GM10266 (cell line): Measurements from ENCODE around the gene SORBS2.

Source experiments
- DNase-seq: peaks from one replicate; pipeline ENCODE4 v3.0.0; 2012; ENCODE audit errors: extremely low spot score
- TF ChIP-seq, protein P1 (sequence below): IDR thresholded peaks from 2 replicates; pipeline ENCODE4 v1.5.1; 2012; ENCODE audit warnings: mild to moderate bottlenecking, low read depth; ENCODE audit not compliant: control insufficient read depth, insufficient read depth; ENCODE audit errors: missing control alignments

The SORBS2 gene

DNA sequence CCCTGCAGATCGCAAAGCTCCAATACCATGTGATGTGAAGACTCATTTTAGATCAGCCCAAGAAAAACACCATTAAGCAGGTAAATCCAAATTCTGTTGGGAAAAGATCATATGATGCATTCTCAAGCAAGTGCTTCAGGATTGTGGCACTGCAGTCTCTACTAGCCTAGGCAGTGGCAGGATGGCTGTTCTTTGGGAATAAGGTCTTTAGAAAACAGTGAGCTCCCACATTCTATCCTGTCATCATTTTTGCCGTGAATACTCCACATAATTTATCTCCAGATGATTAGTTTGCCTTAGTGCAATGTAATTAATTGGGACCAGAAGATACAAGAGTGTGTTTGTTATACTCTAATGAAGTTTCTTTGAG, 18.9 kb downstream of the SORBS2 start:
- TF ChIP-seq, protein P1, sequence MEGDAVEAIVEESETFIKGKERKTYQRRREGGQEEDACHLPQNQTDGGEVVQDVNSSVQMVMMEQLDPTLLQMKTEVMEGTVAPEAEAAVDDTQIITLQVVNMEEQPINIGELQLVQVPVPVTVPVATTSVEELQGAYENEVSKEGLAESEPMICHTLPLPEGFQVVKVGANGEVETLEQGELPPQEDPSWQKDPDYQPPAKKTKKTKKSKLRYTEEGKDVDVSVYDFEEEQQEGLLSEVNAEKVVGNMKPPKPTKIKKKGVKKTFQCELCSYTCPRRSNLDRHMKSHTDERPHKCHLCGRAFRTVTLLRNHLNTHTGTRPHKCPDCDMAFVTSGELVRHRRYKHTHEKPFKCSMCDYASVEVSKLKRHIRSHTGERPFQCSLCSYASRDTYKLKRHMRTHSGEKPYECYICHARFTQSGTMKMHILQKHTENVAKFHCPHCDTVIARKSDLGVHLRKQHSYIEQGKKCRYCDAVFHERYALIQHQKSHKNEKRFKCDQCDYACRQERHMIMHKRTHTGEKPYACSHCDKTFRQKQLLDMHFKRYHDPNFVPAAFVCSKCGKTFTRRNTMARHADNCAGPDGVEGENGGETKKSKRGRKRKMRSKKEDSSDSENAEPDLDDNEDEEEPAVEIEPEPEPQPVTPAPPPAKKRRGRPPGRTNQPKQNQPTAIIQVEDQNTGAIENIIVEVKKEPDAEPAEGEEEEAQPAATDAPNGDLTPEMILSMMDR, result no peak
- no peak for DNase-seq

DNA sequence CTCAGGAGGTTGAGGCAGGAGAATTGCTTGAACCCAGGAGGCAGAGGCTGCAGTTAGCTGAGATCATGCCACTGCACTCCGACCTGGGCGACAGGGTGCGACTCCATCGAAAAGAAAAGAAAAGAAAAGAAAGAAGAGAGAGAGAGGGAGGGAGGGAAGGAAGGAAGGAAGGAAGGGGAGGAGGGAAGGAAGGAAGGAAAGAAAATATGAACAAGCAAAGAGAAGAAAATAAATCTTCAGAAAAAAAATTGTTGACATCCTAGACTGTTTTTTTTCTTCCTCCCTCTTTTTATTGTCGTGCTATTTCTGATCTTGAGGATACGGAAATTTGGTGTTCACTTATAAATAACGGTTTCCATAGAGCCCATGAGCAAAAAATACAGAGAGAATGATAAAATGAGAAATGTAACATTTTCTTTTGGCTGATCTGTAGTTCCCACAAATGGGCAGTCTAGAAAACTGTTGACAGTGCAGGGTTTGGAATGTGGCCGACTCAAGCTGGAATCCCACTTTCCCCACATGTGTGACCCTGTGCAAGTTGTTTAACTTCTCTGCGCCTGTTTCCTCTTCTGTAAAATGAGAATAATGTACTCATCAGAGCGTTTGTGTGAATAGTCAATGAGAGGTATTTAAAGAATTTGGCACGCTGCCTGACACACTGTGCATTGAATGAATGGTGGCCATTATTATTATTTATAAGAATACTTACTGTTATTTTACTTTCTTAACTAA, 19.4 kb downstream of the SORBS2 start:
- DNase-seq, result no peak
- TF ChIP-seq, protein P1, result no peak

DNA sequence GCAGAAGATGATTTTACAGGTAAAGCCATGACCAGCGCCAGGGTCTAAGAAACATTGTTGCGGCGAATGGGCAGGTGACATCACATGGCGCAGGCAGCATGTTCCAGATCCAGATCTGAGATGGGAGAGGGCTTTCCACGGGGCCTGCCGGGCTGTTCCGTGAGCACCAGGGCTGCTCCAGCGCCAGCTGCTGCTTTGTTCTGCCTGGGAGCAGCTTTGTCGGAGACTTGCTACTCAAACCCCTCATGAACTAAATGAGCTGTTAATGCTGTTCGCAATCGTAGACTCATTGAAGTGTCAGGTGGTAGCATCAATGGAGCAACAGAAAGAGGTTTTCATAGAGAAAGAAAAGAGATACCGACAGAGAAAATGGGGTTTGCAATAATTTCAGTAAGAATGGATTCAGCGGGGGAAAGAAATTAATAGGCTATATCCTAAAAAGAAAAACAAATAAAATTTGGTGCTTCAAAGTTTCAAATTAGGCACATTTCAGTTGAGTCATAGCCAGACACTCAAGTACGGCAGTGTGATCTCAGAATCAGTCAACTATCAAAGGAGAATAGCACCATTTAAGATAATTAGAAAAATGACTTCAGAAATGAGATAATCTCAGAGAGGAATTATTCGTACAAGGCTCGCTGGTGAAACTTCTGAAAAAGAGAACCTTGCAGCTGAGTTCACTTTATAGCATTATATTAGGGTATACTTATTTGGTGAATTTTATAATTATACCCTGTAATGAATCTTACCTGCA, 23.9 kb downstream of the SORBS2 start:
- TF ChIP-seq, protein P1, result no peak
- no peak for DNase-seq

DNA sequence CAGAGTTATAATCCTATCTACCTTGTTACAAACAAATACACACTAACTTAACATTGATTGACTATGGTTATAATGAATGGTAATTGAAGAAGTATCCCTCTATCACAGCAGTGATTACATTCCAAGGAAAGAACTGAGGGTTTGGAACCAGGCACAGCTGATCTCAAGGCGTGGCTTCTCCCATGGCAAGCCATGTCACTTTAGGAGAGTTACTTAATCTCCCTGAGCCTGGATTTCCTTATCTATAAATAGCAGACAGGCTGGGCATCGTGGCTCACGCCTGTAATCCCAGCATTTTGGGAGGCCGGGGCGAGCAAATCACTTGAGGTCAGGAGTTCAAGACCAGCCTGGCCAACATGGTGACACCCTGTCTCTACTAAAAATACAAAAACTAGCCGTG, 25.6 kb downstream of the SORBS2 start:
- TF ChIP-seq, protein P1, result no peak
- DNase-seq, result no peak

DNA sequence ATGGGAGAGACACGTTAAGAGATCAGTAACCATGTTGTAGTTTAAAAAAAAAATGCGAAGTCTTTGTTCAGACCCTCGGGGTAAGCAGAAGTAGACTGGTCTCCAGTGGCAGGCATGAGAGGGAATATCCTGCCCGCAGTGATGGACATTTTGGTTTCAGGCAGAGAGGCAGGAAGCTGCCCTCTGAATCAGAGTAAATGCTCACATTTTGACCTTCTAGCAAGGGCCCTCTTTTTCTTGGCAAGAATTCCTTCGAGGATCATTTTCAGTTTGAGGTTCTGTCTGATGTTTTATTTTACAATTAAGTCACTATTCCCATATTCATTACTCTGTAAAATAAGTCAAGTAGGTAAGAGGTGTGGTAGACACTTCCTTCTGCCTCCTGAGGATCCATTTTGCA, 28.4 kb downstream of the SORBS2 start:
- no peak for DNase-seq
- TF ChIP-seq, protein P1, result no peak

DNA sequence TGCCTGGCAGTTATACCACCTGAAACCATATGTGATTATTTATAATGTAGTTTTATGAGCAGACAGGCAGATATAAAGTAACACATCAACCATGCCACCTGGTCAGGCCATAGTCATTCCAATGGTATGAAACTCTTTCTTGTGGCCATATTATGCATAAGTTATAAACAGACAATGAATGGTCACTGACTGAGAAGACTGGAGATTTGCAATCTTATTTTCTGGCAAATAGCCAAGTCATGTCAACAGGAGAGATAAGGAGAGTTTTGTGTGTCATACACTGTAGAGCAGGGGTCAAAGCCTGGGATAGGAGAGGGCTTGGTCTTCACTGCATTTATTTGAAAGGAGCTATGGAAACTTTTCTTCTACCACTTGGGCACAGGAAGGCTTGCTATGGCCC, 29.5 kb downstream of the SORBS2 start:
- TF ChIP-seq, protein P1, result no peak
- no peak for DNase-seq

DNA sequence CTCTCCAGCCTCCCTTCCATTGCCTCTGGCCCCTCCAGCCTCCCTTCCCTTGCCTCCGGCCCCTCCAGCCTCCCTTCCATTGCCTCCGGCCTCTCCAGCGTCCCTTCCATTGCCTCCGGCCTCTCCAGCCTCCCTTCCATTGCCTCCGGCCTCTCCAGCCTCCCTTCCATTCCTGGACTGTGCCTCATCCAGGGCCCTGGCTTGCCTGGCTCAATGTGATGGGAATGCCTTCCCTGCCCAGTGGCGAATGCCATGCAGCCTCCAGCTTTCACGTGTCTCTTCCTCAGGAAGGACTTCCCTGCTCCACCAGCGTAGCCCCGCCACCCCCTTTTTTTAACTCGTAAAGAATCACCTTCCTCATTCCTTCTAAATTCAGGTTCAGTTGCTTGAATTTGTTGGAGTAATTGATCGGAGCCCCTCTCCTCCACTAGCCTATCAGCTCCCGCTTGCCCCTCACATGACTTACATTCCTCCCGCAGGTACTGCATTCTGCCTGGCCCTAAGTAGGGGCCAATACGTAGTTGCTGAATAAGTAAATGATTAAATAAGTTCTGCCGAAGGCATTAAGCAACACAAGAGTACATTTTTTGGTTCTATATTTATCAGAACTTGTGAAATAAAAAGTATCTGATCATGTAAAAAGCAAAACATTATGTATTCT, 30.3 kb downstream of the SORBS2 start:
- DNase-seq, result no peak
- TF ChIP-seq, protein P1, result no peak
